Left forelimb (tissue), 1 donor: ENCODE measurements around the gene KMO.

Experiments
- DNase-seq: peaks from one replicate; pipeline ENCODE4 v3.0.0-alpha.2; 2018; ENCODE audit warnings: low spot score

The KMO gene

GRCh38 chr1:241596633-241597032 lies 64.5 kb downstream of the KMO start:
- DNase-seq = no peak

DNA sequence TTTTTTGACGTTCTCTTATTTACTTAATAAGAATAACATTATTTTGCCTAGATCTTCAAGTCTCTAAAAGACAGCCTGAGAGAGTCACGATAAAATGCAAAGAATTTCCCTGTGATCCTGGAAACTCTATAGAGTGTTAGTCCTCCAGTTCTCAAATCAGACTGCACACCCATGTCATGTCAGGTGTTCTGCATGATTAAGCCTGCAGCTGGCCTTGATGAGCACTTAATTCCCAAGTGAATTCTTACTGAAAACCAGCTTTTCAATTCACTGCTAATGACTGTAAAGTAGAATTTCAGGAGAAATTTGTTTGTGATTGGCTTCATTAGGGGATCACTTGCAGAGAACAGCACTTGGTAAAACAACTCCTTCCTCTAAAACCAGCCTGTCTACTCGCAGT lies 66.1 kb downstream of the KMO start:
- DNase-seq = no peak

DNA sequence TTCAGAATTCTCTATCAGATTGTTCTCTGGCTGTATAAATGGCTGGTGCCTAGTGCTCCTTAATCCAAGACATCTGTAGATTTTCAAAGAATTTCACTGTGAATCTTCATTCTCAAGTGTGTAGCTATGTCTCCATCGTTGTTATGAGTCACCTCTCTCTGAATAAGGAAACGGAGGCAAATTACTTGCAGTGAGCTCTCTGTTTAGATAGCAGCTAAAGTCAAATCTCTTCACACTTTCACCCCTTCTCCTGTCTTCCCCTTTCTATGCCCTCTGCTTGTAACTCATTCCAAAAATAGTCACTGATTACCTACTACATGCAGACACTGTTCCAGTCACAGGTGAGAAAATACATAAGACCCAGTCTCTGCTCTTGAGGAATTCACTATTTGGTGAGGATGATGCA lies 68.3 kb downstream of the KMO start:
- no peak for DNase-seq

DNA sequence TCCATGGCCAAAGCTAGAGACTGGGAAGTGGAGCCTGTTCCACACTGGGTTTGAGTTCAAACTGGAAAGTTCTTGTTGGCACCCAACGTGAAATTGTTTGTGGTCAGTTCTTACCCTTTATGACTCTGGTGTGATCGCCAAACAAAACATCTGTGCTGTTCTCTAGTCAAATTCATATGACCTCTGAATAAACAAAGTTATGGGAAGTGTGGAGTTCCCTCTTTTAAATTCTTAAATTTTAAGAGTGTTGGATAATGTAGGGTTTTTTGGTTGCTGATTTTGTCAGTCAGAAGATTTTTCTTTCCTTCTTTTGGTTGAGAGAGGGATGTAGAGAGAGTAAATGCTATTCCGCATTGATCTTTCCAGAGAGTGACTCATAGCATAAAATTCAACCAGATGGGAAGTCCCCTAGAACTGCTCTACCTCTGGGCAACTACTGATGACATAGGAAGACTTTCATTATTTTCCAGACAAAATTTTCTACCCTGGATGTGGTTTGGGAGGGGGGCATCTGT lies 71.6 kb downstream of the KMO start:
- DNase-seq = no peak

DNA sequence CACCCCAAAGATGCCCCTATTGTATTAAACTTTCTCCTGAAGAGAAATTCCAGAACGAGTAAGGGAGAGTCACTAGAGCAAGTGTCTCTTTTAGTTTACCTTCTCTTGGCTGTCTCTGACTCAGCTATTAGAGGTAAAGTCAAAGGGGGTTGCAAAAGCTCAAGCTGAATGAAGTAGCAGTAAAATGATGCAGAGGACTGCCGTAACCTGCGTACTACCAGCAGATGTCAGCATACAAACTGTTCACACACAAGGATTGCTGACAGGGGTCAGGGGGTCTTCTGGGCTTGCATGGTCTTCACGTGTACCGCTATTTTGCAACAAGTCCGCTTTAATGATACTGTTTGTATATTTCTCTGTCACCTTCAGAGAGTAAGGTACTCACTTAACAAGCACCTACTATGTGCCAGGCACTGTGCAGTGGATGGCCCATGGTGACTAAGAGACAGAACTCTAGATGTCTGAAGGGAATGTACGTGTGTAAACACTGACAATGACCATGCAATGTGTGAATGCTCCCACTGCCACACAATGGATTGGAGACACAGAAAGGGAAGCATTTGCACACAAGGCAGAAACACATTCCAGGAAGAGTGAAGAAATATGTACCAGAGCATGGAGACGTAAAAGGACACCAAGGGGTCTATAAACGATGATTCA lies 73.1 kb downstream of the KMO start:
- no peak for DNase-seq

DNA sequence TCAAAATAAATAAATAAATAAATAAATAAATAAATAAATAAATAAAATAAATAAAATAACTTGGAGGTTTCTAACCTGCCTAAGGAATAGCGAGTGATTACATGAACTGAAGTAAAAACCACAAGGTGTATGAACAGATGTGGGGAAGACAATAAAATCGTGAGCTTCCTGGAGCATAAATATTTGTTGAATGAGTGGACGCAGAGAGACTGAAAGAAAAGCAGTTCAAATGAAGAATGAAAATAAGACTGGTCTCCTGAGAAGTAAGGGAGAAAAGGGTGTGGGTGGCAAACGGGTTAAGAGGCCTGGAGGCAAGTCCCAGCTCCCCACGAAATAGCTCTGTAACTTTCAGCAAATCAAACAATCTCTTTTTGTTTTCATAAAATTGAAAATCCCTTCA lies 74.4 kb downstream of the KMO start:
- DNase-seq = no peak

GRCh38 chr1:241607497-241607896 lies 75.3 kb downstream of the KMO start:
- DNase-seq = no peak

GRCh38 chr1:241608379-241609033 lies 76.3 kb downstream of the KMO start:
- DNase-seq = no peak

GRCh38 chr1:241610056-241610815 lies 78.1 kb downstream of the KMO start:
- no peak for DNase-seq

- no peak for DNase-seq
Observed at GRCh38 chr1:241611063-241611462, 78.9 kb downstream of the KMO start.

DNA sequence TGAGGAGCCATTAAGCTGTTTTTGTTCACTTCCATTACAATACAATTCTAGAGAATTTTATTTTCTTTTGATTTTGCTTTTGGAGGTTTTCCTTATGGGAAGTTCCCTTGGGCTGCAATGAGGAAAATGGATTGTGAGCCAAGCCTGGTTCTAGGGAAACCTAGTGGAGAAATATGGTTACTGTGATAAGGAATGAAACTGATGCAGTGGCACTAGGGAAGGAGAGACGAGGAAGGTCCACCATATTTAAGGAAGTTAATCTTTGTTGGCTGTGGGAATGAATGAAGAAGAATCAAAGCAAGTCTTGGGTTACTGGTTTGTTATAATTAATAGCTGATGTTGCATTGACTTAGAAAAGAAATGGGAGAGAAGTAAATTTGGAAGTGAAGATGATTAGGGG lies 79.6 kb downstream of the KMO start:
- DNase-seq = no peak

- DNase-seq = no peak
Observed at GRCh38 chr1:241612533-241613477, 80.6 kb downstream of the KMO start.

- DNase-seq = no peak
Observed at GRCh38 chr1:241614144-241614543, 82.0 kb downstream of the KMO start.

GRCh38 chr1:241614572-241614971 lies 82.4 kb downstream of the KMO start:
- DNase-seq = no peak

DNA sequence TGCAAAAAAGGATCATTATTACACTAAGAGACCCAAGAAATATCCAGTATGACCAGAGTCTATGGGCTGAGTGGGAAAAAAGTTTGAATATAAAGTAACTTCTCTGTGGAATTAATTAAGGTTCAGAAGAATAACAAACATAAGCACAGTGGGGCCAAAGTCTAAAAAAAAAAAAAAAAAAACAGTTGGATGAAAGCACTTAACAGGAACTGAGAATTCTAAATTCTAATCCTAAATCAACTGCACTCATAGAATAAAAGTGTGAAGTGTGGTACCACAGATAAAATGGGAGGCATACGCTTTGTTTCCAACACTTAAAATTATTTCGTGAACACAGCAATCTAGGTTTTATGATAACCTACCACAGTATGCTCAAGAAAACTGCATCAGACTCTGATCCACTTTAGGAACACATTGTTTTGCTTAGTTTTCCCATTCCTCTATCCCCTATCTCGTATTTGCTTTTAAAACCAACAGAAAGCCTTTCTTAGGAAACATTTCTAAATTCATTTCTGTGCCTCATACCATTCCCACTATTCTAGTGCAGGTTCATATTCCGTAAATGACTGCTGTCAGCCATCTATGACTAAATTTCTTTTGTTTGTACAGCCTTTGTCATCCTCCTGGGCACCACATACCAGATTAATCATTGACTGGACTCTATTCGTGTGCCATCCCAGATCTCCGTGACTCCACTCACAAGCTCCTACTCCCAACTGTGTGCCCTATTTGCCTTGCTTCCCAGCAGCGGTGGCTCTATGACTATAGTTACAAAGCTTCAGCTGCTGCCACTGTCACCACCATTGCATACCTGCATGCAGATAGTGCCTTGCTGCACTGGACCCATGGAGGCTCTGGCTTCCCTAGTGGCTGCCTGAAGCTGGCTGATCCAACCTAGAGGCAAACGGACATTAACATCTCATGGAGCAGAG lies 83.1 kb downstream of the KMO start:
- DNase-seq = no peak

GRCh38 chr1:241617426-241617825 lies 85.2 kb downstream of the KMO start:
- DNase-seq = no peak

- no peak for DNase-seq
Observed at GRCh38 chr1:241622669-241623068, 90.5 kb downstream of the KMO start.

GRCh38 chr1:241624935-241625334 lies 92.8 kb downstream of the KMO start:
- no peak for DNase-seq

- no peak for DNase-seq
Observed at GRCh38 chr1:241627453-241628259, 95.5 kb downstream of the KMO start.

DNA sequence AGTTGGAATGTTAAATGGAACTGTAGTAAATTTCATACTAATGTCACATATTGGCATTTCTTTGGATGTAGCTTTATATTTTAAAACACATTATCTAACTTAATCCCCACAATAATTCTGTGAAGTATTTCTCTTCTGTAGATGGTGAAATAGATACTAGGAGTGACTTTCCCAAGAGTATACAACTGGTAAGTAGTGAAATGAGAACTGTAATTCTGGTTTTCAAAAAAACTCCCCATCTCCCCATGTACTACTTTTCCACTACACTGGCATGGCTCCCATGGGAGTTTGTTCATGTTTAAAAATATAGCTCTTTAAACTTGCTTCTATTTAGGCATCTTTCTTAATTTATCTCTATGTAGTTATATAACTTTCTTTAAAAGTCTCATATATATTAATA lies 97.8 kb downstream of the KMO start:
- DNase-seq = no peak
